Measurements from ENCODE around the gene PSPH. TPM values are rescaled to one million over a fixed set of nuclear protein-coding genes. Genes with fewer than 3 reads are reported as not detected.

PSPH gene
- total RNA-seq, 1 experiment from 2014 or later: 49.3 TPM

GRCh38 chr7:56079450-56080185, 28.4 kb upstream of the PSPH start:
- Mint-ChIP-seq H3K4me3 (no peak overlapping the region), H3K27me3 (ENCODE audit: low read depth) (no peaks in the 10 kb centered on the region), H3K9me3 (no peaks in the 10 kb centered on the region), H3K36me3 (peaks cover 36% of the 10 kb centered on the region), H3K4me1 (no peaks in the 10 kb centered on the region), H3K27ac (no peak overlapping the region)
- ATAC-seq (peak; percentile 73), DNase-seq (ENCODE audit: low spot score) (peak; percentile 26)
- ChIA-PET CTCF (interaction anchor here (0.5 to 1.6 kb wide), 9 partner anchors 9 to 793 kb away, joined by 3 to 7 read pairs (median 4); partner anchors contain the start of genes CCT6A, PHKG1, PSPH and SUMF2), POLR2A (no interaction called here)
- no peak for TF ChIP-seq TEAD4 (CRISPR knock-in tag; IDR thresholded peaks at IDR 0.05)
- TF ChIP-seq GABPB1 (CRISPR knock-in tag; IDR thresholded peaks at IDR 0.05): peak; percentile 42; the same call in 1 of the 2 replicates

GRCh38 chr7:56078196-56078595, 27.0 kb upstream of the PSPH start:
- TF ChIP-seq NR3C1 (CRISPR knock-in tag; conservative IDR thresholded peaks at IDR 0.05; ENCODE audit: low read depth) (no peak), RORB (CRISPR knock-in tag; IDR thresholded peaks at IDR 0.05) (no peak), EMX1 (CRISPR knock-in tag; IDR thresholded peaks at IDR 0.05) (no peak), OVOL2 (CRISPR knock-in tag; IDR thresholded peaks at IDR 0.05; ENCODE audit: borderline replicate concordance) (no peak), PREB (CRISPR knock-in tag; IDR thresholded peaks at IDR 0.05; ENCODE audit: borderline replicate concordance) (no peak), SOX15 (CRISPR knock-in tag; IDR thresholded peaks at IDR 0.05) (no peak), NFATC4 (CRISPR knock-in tag; IDR thresholded peaks at IDR 0.05) (no peak), ATF2 (CRISPR knock-in tag; IDR thresholded peaks at IDR 0.05; ENCODE audit: borderline replicate concordance, low read depth) (no peak), ZNF396 (CRISPR knock-in tag; IDR thresholded peaks at IDR 0.05; ENCODE audit: borderline replicate concordance) (no peak), JAZF1 (CRISPR knock-in tag; IDR thresholded peaks at IDR 0.05) (no peak), ZSCAN18 (CRISPR knock-in tag; IDR thresholded peaks at IDR 0.05) (no peak), SP1 (CRISPR knock-in tag; conservative IDR thresholded peaks at IDR 0.05) (no peak), KAT7 (CRISPR knock-in tag; IDR thresholded peaks at IDR 0.05; ENCODE audit: borderline replicate concordance) (no peak), ZMAT4 (CRISPR knock-in tag; IDR thresholded peaks at IDR 0.05) (no peak), ZBTB43 (CRISPR knock-in tag; IDR thresholded peaks at IDR 0.05) (no peak), CREM (CRISPR knock-in tag; IDR thresholded peaks at IDR 0.05) (no peak), RELA (CRISPR knock-in tag; IDR thresholded peaks at IDR 0.05; ENCODE audit: borderline replicate concordance) (no peak), USF1 (CRISPR knock-in tag; IDR thresholded peaks at IDR 0.05) (no peak), PRDM15 (CRISPR knock-in tag; IDR thresholded peaks at IDR 0.05) (no peak), ATF3 (CRISPR knock-in tag; conservative IDR thresholded peaks at IDR 0.05) (no peak)
- CTCF ChIA-PET: interaction anchor here (1.0 kb wide), 1 partner anchor 13 kb away, joined by 5 read pairs; no protein-coding TSS in a partner anchor
- Mint-ChIP-seq H3K27me3 (ENCODE audit: low read depth) (no peaks in the 10 kb centered on the region), H3K27ac (no peak overlapping the region), H3K4me1 (peaks cover 3% of the 10 kb centered on the region), H3K36me3 (peaks cover 36% of the 10 kb centered on the region), H3K9me3 (no peaks in the 10 kb centered on the region), H3K4me3 (no peak overlapping the region)
- no peak for DNase-seq (ENCODE audit: low spot score)
- ATAC-seq: no peak
- POLR2A ChIA-PET: interaction anchor here (1.1 kb wide), 1 partner anchor 44 kb away, joined by 3 read pairs; no protein-coding TSS in a partner anchor
